Endothelial cell (in vitro differentiated cells): ENCODE measurements around the gene COPG2. TPM values are rescaled to one million over a fixed set of nuclear protein-coding genes. Genes with fewer than 3 reads are reported as not detected.
A peak's percentile ranks its signal among the peaks of the same experiment; 100 is the strongest.

Experiments used
- DNase-seq: peaks from one replicate; pipeline ENCODE4 v3.0.0; 2021; ENCODE audit warnings: low spot score
- H3K27ac Mint-ChIP-seq: one replicate; pipeline ENCODE4 v1.8.0; 2021; ENCODE audit warnings: mixed read lengths, inconsistent platforms; ENCODE audit not compliant: unreplicated experiment
- H3K27me3 Mint-ChIP-seq: one replicate; pipeline ENCODE4 v1.8.0; 2021; ENCODE audit warnings: mild to moderate bottlenecking, moderate library complexity, mixed read lengths, inconsistent platforms; ENCODE audit not compliant: unreplicated experiment
- H3K36me3 Mint-ChIP-seq: one replicate; pipeline ENCODE4 v1.8.0; 2021; ENCODE audit warnings: mild to moderate bottlenecking, low read depth, mixed read lengths, inconsistent platforms; ENCODE audit not compliant: unreplicated experiment
- H3K4me1 Mint-ChIP-seq: one replicate; pipeline ENCODE4 v1.8.0; 2021; ENCODE audit warnings: mild to moderate bottlenecking, mixed read lengths, inconsistent platforms; ENCODE audit not compliant: unreplicated experiment
- H3K4me3 Mint-ChIP-seq: one replicate; pipeline ENCODE4 v1.8.0; 2021; ENCODE audit warnings: mild to moderate bottlenecking, mixed read lengths, inconsistent platforms; ENCODE audit not compliant: unreplicated experiment
- H3K9me3 Mint-ChIP-seq: one replicate; pipeline ENCODE4 v1.8.0; 2021; ENCODE audit warnings: mixed read lengths, inconsistent platforms; ENCODE audit not compliant: unreplicated experiment
- total RNA-seq: library from RNA; stranded (reverse); fragmentation: NEBNext Ultra II Directional; extraction: Animal tissue kit (Norgen Biotek cat#: 25700); gene quantifications from one replicate; pipeline ENCODE4 v1.2.1, GENCODE V29; 2021; ENCODE audit not compliant: unreplicated experiment
- TF ChIP-seq, protein P1 (sequence below): fragments of 200-600 bp; sonication (generic); IDR thresholded peaks from one replicate; pipeline ENCODE4 v1.5.0; 2021; ENCODE audit warnings: antibody characterized with exemption; ENCODE audit not compliant: unreplicated experiment

Gene COPG2
- total RNA-seq, 1 donor from 2014 or later, result 40.0 TPM

DNA sequence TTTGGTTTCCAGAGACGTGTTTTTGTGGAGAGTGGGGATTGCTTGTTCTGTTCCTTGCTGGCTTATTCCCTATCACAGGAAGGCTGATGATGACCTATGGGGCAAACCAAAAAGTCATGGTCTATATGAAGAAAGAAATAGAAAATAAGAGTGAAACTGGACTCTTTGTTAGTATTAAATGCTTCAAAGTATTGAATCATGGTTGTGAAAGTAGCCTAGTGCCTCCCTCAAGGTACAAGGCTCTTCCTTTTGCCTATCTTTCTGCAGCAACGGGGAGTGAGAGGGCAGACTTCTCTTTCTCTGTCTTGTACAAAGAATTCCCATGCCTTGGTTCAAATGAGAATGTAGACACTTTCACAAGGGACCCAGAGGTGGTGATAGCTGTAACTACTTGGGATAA, 167.6 kb downstream of the COPG2 start:
- no peak for DNase-seq
- H3K9me3 Mint-ChIP-seq, result no peaks in the 10 kb centered on the region
- H3K36me3 Mint-ChIP-seq, result peaks cover 16% of the 10 kb centered on the region
- peaks cover 1% of the 10 kb centered on the region for H3K27me3 Mint-ChIP-seq
- H3K4me3 Mint-ChIP-seq, result no peak overlapping the region
- TF ChIP-seq, protein P1, sequence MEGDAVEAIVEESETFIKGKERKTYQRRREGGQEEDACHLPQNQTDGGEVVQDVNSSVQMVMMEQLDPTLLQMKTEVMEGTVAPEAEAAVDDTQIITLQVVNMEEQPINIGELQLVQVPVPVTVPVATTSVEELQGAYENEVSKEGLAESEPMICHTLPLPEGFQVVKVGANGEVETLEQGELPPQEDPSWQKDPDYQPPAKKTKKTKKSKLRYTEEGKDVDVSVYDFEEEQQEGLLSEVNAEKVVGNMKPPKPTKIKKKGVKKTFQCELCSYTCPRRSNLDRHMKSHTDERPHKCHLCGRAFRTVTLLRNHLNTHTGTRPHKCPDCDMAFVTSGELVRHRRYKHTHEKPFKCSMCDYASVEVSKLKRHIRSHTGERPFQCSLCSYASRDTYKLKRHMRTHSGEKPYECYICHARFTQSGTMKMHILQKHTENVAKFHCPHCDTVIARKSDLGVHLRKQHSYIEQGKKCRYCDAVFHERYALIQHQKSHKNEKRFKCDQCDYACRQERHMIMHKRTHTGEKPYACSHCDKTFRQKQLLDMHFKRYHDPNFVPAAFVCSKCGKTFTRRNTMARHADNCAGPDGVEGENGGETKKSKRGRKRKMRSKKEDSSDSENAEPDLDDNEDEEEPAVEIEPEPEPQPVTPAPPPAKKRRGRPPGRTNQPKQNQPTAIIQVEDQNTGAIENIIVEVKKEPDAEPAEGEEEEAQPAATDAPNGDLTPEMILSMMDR, result no peak
- H3K27ac Mint-ChIP-seq, result no peak overlapping the region
- no peaks in the 10 kb centered on the region for H3K4me1 Mint-ChIP-seq

DNA sequence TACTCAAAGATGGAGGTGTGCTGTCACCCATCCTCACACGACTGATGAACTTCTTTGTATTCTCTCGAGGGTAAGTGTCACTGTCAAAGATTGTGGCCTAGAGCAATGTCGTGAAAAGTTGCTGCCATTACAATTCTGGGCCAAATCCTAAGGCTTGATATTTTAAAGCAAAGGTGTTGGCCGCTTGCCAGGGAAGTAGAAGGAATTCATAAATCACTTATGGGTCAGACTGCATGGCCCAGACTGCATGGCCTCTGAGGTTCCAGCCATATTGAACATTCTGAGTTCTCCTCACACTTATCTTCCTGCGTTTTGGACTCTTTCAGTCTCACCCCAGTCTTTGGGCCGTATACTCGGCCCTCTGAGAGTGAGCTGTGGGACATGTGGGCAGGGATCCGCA, 168.1 kb downstream of the COPG2 start:
- TF ChIP-seq, protein P1, result no peak
- H3K36me3 Mint-ChIP-seq, result peaks cover 16% of the 10 kb centered on the region
- peaks cover 1% of the 10 kb centered on the region for H3K27me3 Mint-ChIP-seq
- DNase-seq, result no peak
- no peak overlapping the region for H3K27ac Mint-ChIP-seq
- H3K4me1 Mint-ChIP-seq, result no peaks in the 10 kb centered on the region
- H3K9me3 Mint-ChIP-seq, result no peaks in the 10 kb centered on the region
- H3K4me3 Mint-ChIP-seq, result no peak overlapping the region

DNA sequence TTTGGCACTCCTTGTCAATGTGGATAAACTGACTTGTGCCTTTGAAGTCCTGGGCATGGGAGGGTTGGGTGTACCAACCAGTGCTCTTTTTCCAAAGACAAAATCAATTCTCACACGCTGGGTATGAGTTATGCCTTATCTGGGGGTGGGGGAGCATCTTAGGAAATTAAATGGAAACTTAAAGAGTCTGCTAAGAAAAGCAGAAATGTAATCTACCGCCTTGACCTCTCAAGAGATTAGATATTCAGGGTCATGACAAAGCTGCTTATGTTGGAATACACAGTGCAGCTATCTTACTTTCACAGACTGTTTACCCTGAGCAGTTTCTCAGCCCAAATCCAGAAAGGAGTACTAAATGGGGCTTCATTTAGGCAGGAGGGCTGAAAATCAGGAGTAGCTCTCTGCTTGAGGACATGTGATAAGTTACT, 174.1 kb downstream of the COPG2 start:
- no peak for DNase-seq
- no peak overlapping the region for H3K4me3 Mint-ChIP-seq
- TF ChIP-seq, protein P1, result no peak
- no peak overlapping the region for H3K27ac Mint-ChIP-seq
- peaks cover 18% of the 10 kb centered on the region for H3K36me3 Mint-ChIP-seq
- peaks cover 3% of the 10 kb centered on the region for H3K27me3 Mint-ChIP-seq
- peaks cover 21% of the 10 kb centered on the region for H3K4me1 Mint-ChIP-seq
- no peaks in the 10 kb centered on the region for H3K9me3 Mint-ChIP-seq

DNA sequence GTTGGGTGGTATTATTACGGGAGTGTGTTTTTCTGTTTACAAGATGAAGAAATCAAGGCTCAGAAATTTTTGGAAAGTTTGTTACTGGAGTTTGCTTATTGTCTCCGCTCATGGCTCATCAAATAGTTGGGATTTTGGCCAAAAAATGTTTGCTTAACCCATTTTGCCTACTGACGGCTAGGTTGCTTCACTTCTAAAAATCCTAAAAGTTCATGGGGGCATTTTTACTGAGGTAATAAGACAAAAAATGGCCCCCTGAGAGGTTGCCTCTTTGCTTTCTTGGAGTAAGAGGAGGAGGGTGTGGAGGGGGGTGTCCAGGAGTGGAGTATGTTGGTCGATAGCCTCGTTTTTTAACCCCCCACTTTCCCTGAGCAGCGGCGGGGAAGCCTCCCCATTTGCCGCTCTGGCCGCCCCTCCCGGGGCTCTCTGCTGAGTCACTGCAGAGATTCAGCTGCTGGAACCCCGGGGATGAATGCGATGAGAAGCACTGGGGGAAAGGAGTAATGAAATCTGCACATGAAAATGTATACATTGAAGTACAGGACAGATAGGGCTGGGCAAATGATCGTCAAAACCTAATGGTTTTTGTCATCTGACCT, 175.2 kb downstream of the COPG2 start:
- peaks cover 18% of the 10 kb centered on the region for H3K36me3 Mint-ChIP-seq
- no peaks in the 10 kb centered on the region for H3K9me3 Mint-ChIP-seq
- H3K4me1 Mint-ChIP-seq, result peaks cover 31% of the 10 kb centered on the region
- H3K27ac Mint-ChIP-seq, result no peak overlapping the region
- H3K4me3 Mint-ChIP-seq, result peak overlapping the region; percentile 84
- no peak for DNase-seq
- TF ChIP-seq, protein P1, result no peak
- H3K27me3 Mint-ChIP-seq, result peaks cover 3% of the 10 kb centered on the region

DNA sequence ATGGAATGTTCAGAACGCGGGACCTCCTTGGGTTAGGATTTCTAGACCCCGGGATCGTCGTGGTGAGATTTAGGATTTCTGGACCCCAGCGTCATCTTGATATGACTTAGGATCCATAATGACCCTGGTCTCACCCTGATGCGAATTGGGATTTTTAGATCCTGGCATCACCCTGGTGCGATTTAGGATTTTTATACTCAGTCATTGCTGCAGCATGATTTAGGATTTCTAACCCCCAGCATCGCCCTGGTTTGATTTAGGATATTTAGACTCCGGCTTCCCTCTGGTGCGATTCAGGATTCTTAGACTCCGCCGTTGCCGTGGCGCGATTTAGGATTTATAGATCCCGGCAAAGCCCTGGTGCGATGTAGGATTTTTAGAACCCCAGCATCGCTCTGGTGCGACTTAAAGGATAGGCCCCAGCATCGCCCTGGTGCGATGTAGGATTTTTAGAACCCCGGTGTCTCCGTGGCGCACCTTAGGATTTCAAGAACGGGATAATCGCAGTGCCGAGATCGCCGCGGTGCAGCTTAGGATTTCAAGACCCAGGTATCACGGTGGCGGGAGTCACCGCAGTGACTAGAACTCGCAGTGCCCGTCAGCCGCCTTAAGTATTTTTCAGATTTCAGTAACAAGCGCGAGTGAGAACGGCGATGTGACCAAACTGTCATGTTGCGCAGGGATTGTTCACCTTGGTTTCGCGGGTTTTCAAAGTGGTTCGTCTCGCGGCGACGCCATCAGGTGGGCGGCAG, 175.8 kb downstream of the COPG2 start:
- Mint-ChIP-seq H3K4me3 (peak overlapping the region; percentile 84), H3K9me3 (no peaks in the 10 kb centered on the region), H3K27ac (no peak overlapping the region), H3K4me1 (peaks cover 33% of the 10 kb centered on the region), H3K36me3 (peaks cover 16% of the 10 kb centered on the region), H3K27me3 (peaks cover 3% of the 10 kb centered on the region)
- DNase-seq, result no peak
- TF ChIP-seq, protein P1, result no peak
